ENCODE results near the gene CDH23. TPM values are rescaled to one million over a fixed set of nuclear protein-coding genes. Genes with fewer than 3 reads are reported as not detected.

CDH23 gene
- total and polyA plus RNA-seq, 9 of the 15 experiments (the other 6 are each of a cell fraction or from before 2014, with no cell fraction given), result 0.18 to 1.2 (median 0.47) TPM

DNA sequence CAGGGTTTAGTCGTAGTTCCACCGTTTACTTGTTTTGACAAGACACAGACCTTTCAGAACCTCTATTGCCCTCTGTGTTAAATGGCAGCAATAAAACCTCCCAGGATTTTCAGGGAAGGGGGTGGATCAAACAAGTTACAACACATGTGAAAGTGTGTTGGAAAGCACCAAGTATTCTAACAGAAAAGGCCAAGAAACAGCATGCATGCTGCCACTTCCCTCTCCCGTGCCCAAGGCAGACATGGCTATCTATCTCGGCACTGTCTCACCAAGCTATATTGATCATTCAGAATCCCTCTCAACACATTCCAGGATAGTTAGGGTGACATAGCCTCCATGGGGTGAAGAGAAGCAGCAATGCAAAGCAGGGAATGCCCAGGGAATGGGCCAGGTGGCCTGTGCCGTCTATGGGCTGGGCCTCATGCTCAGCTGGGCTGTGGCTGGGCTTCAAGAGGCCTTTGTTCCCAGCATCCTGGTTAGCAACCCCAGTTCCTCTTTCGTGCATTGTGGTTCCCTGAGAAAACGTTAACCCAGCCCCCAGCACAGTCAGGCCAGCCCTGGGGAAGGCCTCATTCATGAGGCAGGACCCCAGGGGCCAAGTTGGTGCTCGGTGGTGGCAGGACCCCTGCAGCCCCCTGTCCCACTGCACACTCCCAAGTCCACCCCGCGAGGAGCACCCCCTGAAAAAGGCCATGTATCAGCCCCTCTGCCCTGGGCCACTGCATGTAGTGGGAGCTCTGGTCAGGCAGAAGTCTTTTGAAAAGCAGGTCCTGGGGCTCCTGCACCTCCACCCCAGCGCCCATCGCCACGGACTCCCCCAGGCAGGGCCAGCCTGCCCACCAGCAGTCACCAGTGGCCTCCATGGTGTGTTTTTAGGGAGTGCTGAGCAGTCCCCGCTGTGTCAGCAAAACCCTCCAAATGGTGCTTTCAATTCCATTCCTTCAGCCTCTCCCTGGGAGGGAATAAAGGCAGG lies 351.1 kb downstream of the CDH23 start (continued):
- TF ChIP-seq, protein P1, sequence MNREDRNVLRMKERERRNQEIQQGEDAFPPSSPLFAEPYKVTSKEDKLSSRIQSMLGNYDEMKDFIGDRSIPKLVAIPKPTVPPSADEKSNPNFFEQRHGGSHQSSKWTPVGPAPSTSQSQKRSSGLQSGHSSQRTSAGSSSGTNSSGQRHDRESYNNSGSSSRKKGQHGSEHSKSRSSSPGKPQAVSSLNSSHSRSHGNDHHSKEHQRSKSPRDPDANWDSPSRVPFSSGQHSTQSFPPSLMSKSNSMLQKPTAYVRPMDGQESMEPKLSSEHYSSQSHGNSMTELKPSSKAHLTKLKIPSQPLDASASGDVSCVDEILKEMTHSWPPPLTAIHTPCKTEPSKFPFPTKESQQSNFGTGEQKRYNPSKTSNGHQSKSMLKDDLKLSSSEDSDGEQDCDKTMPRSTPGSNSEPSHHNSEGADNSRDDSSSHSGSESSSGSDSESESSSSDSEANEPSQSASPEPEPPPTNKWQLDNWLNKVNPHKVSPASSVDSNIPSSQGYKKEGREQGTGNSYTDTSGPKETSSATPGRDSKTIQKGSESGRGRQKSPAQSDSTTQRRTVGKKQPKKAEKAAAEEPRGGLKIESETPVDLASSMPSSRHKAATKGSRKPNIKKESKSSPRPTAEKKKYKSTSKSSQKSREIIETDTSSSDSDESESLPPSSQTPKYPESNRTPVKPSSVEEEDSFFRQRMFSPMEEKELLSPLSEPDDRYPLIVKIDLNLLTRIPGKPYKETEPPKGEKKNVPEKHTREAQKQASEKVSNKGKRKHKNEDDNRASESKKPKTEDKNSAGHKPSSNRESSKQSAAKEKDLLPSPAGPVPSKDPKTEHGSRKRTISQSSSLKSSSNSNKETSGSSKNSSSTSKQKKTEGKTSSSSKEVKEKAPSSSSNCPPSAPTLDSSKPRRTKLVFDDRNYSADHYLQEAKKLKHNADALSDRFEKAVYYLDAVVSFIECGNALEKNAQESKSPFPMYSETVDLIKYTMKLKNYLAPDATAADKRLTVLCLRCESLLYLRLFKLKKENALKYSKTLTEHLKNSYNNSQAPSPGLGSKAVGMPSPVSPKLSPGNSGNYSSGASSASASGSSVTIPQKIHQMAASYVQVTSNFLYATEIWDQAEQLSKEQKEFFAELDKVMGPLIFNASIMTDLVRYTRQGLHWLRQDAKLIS (CRISPR knock-in tag; IDR thresholded peaks at IDR 0.05), result no peak
- TF ChIP-seq SLC30A9 (CRISPR knock-in tag; IDR thresholded peaks at IDR 0.05), result no peak
- no peak for TF ChIP-seq ZNF3 (CRISPR knock-in tag; IDR thresholded peaks at IDR 0.05)
- TF ChIP-seq, protein P2, sequence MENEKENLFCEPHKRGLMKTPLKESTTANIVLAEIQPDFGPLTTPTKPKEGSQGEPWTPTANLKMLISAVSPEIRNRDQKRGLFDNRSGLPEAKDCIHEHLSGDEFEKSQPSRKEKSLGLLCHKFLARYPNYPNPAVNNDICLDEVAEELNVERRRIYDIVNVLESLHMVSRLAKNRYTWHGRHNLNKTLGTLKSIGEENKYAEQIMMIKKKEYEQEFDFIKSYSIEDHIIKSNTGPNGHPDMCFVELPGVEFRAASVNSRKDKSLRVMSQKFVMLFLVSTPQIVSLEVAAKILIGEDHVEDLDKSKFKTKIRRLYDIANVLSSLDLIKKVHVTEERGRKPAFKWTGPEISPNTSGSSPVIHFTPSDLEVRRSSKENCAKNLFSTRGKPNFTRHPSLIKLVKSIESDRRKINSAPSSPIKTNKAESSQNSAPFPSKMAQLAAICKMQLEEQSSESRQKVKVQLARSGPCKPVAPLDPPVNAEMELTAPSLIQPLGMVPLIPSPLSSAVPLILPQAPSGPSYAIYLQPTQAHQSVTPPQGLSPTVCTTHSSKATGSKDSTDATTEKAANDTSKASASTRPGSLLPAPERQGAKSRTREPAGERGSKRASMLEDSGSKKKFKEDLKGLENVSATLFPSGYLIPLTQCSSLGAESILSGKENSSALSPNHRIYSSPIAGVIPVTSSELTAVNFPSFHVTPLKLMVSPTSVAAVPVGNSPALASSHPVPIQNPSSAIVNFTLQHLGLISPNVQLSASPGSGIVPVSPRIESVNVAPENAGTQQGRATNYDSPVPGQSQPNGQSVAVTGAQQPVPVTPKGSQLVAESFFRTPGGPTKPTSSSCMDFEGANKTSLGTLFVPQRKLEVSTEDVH (IDR thresholded peaks at IDR 0.05; ENCODE audit: low read depth, partially characterized antibody), result no peak
- TF ChIP-seq MYNN (IDR thresholded peaks at IDR 0.05), result no peak
- TF ChIP-seq MYNN (CRISPR knock-in tag; IDR thresholded peaks at IDR 0.05), result no peak
- no peak for TF ChIP-seq ZNF143 (CRISPR knock-in tag; IDR thresholded peaks at IDR 0.05)
- TF ChIP-seq RAD21 (CRISPR knock-in tag; conservative IDR thresholded peaks at IDR 0.05 in 1 of 2, IDR thresholded peaks at IDR 0.05 in 1 of 2), result no peak; a peak in 1 of 4 replicates
- TF ChIP-seq MTA3 (IDR thresholded peaks at IDR 0.05; ENCODE audit: borderline replicate concordance), result no peak; the same call in 1 of the 2 replicates
- TF ChIP-seq SMARCB1 (IDR thresholded peaks at IDR 0.05; ENCODE audit: insufficient read length, low read depth), result no peak
- no peak for TF ChIP-seq GABPB2 (CRISPR knock-in tag; conservative IDR thresholded peaks at IDR 0.05)
- TF ChIP-seq ZNF584 (CRISPR knock-in tag; IDR thresholded peaks at IDR 0.05; ENCODE audit: low read depth), result no peak
